ENCODE data around the gene ALAS1. TPM values are rescaled to one million over a fixed set of nuclear protein-coding genes. Genes with fewer than 3 reads are reported as not detected.

ALAS1 gene
- polyA plus RNA-seq, 1 donor (not counting 4 experiments of a cell fraction or from before 2014, with no cell fraction given): 74.1 TPM

- H3K4me3 ChIP-seq (ENCODE audit: control insufficient read depth in 2 of 3, extremely low read depth in 1 of 3, insufficient read depth in 2 of 3, low read depth in 1 of 3, low read length in 3 of 3): no peak overlapping the region
- H3K27ac ChIP-seq (ENCODE audit: control insufficient read depth, insufficient read depth, low read length): no peak overlapping the region
- H3K4me2 ChIP-seq (ENCODE audit: control insufficient read depth, extremely low read depth, insufficient read depth, low read depth, low read length): no peak overlapping the region
- no peaks in the 10 kb centered on the region for H3K9me3 ChIP-seq (ENCODE audit: control insufficient read depth, low read depth, low read length)
- no peak overlapping the region for H2AFZ ChIP-seq (ENCODE audit: control insufficient read depth, low read length)
- H3K79me2 ChIP-seq (ENCODE audit: control insufficient read depth, insufficient read depth, low read length): peaks cover 33% of the 10 kb centered on the region
- H4K20me1 ChIP-seq (ENCODE audit: control insufficient read depth, extremely low read depth, insufficient read depth, low read length): peaks cover 2% of the 10 kb centered on the region
- no peak for TF ChIP-seq CTCF (optimal IDR thresholded peaks at IDR 0.05 in 1 of 3, IDR thresholded peaks at IDR 0.05 in 1 of 3, conservative IDR thresholded peaks at IDR 0.05 in 1 of 3; ENCODE audit: extremely low read depth in 1 of 3, insufficient read depth in 2 of 3, low read length in 3 of 3)
- TF ChIP-seq EZH2 (IDR thresholded peaks at IDR 0.05; ENCODE audit: low read length): no peak
- FAIRE-seq: no peak
- peaks cover 41 to 54% of the 10 kb centered on the region in 2 experiments for H3K36me3 ChIP-seq (ENCODE audit: control insufficient read depth in 2 of 2, extremely low read depth in 1 of 2, insufficient read depth in 2 of 2, low read length in 2 of 2)
- no peaks in the 10 kb centered on the region for H3K27me3 ChIP-seq (ENCODE audit: control insufficient read depth, extremely low read depth, insufficient read depth, low read length)
- no peaks in the 10 kb centered on the region for H3K9me1 ChIP-seq (ENCODE audit: control insufficient read depth, extremely low read depth, insufficient read depth, low read length)
- no peak for DNase-seq (ENCODE audit: low read depth, low spot score)
- no peak overlapping the region for H3K9ac ChIP-seq (ENCODE audit: control insufficient read depth, extremely low read depth, insufficient read depth, low read length)
- dilution Hi-C loops (cut with MboI; ENCODE audit: extremely low pct_ligation_motif_present, low sequenced_read_pairs): no loop called here
- H3K4me1 ChIP-seq (ENCODE audit: control insufficient read depth, extremely low read depth, insufficient read depth, low read length): peaks cover 3% of the 10 kb centered on the region
These were observed 61.1 kb downstream of the ALAS1 start for GRCh38 chr3:52259035-52259434.

GRCh38 chr3:52259448-52259847 is 61.5 kb downstream of the ALAS1 start:
- Histone ChIP-seq H3K4me1 (ENCODE audit: control insufficient read depth, extremely low read depth, insufficient read depth, low read length) (no peaks in the 10 kb centered on the region), H3K4me2 (ENCODE audit: control insufficient read depth, extremely low read depth, insufficient read depth, low read depth, low read length) (no peak overlapping the region), H3K9me1 (ENCODE audit: control insufficient read depth, extremely low read depth, insufficient read depth, low read length) (no peaks in the 10 kb centered on the region), H3K27ac (ENCODE audit: control insufficient read depth, insufficient read depth, low read length) (no peak overlapping the region), H3K4me3 (ENCODE audit: control insufficient read depth in 2 of 3, extremely low read depth in 1 of 3, insufficient read depth in 2 of 3, low read depth in 1 of 3, low read length in 3 of 3) (no peak overlapping the region), H3K9ac (ENCODE audit: control insufficient read depth, extremely low read depth, insufficient read depth, low read length) (no peak overlapping the region), H3K36me3 (ENCODE audit: control insufficient read depth in 2 of 2, extremely low read depth in 1 of 2, insufficient read depth in 2 of 2, low read length in 2 of 2) (peaks cover 43 to 57% of the 10 kb centered on the region in 2 experiments), H3K9me3 (ENCODE audit: control insufficient read depth, low read depth, low read length) (no peaks in the 10 kb centered on the region), H3K79me2 (ENCODE audit: control insufficient read depth, insufficient read depth, low read length) (peaks cover 36% of the 10 kb centered on the region), H3K27me3 (ENCODE audit: control insufficient read depth, extremely low read depth, insufficient read depth, low read length) (no peaks in the 10 kb centered on the region), H4K20me1 (ENCODE audit: control insufficient read depth, extremely low read depth, insufficient read depth, low read length) (peaks cover 2% of the 10 kb centered on the region), H2AFZ (ENCODE audit: control insufficient read depth, low read length) (no peak overlapping the region)
- TF ChIP-seq CTCF (optimal IDR thresholded peaks at IDR 0.05 in 1 of 3, IDR thresholded peaks at IDR 0.05 in 1 of 3, conservative IDR thresholded peaks at IDR 0.05 in 1 of 3; ENCODE audit: extremely low read depth in 1 of 3, insufficient read depth in 2 of 3, low read length in 3 of 3) (no peak), EZH2 (IDR thresholded peaks at IDR 0.05; ENCODE audit: low read length) (no peak)
- DNase-seq (ENCODE audit: low read depth, low spot score) (no peak), FAIRE-seq (no peak)
- dilution Hi-C loops (cut with MboI; ENCODE audit: extremely low pct_ligation_motif_present, low sequenced_read_pairs): no loop called here
